ENCODE measurements around the gene PLEKHG2. TPM values are rescaled to one million over a fixed set of nuclear protein-coding genes. Genes with fewer than 3 reads are reported as not detected.

PLEKHG2 gene
- total RNA-seq, 1 experiment from 2014 or later: 19.6 TPM

- H3K36me3 Mint-ChIP-seq (ENCODE audit: insufficient read depth, unreplicated experiment): peaks cover 73% of the 10 kb centered on the region
- H3K27me3 Mint-ChIP-seq (ENCODE audit: insufficient read depth, unreplicated experiment): no peaks in the 10 kb centered on the region
- intact Hi-C loops (cut with micrococcal nuclease): no loop called here
- no peak overlapping the region for H3K27ac Mint-ChIP-seq (ENCODE audit: low read depth, unreplicated experiment)
- no peaks in the 10 kb centered on the region for H3K9me3 Mint-ChIP-seq (ENCODE audit: unreplicated experiment)
- TF ChIP-seq CTCF (IDR thresholded peaks at IDR 0.05; ENCODE audit: unreplicated experiment): no peak
- peaks cover 7% of the 10 kb centered on the region for H3K4me1 Mint-ChIP-seq (ENCODE audit: insufficient read depth, unreplicated experiment)
- ChIA-PET POLR2A (no interaction called here), CTCF (interaction anchor here (0.8 kb wide), 1 partner anchor 49 kb away, joined by 4 read pairs; no protein-coding TSS in a partner anchor)
- no peak for DNase-seq (ENCODE audit: unreplicated experiment)
- no peak overlapping the region for H3K4me3 Mint-ChIP-seq (ENCODE audit: unreplicated experiment)
- no TSS peak for BruUV-seq (replicated peaks)
Observed at GRCh38 chr19:39379865-39380396, 32.5 kb upstream of the PLEKHG2 start.

- Mint-ChIP-seq H3K27ac (ENCODE audit: low read depth, unreplicated experiment) (no peak overlapping the region), H3K4me3 (ENCODE audit: unreplicated experiment) (no peak overlapping the region), H3K9me3 (ENCODE audit: unreplicated experiment) (no peaks in the 10 kb centered on the region), H3K27me3 (ENCODE audit: insufficient read depth, unreplicated experiment) (no peaks in the 10 kb centered on the region), H3K4me1 (ENCODE audit: insufficient read depth, unreplicated experiment) (peaks cover 7% of the 10 kb centered on the region), H3K36me3 (ENCODE audit: insufficient read depth, unreplicated experiment) (peaks cover 74% of the 10 kb centered on the region)
- POLR2A ChIA-PET: interaction anchor here (1.2 to 2.7 kb wide), 2 partner anchors 11 to 39 kb away, joined by 3 to 14 read pairs; partner anchors contain the start of genes MED29, PAF1 and SAMD4B
- CTCF ChIA-PET: no interaction called here
- BruUV-seq (replicated peaks): no TSS peak
- no peak for TF ChIP-seq CTCF (IDR thresholded peaks at IDR 0.05; ENCODE audit: unreplicated experiment)
- intact Hi-C loops (cut with micrococcal nuclease): no loop called here
- DNase-seq (ENCODE audit: unreplicated experiment): no peak
Observed at GRCh38 chr19:39380521-39381502, 31.7 kb upstream of the PLEKHG2 start.

- peaks cover 75% of the 10 kb centered on the region for H3K36me3 Mint-ChIP-seq (ENCODE audit: insufficient read depth, unreplicated experiment)
- DNase-seq (ENCODE audit: unreplicated experiment): no peak
- no peaks in the 10 kb centered on the region for H3K27me3 Mint-ChIP-seq (ENCODE audit: insufficient read depth, unreplicated experiment)
- CTCF ChIA-PET: interaction anchor here (0.5 kb wide), 1 partner anchor 8 kb away, joined by 3 read pairs; no protein-coding TSS in a partner anchor
- H3K4me1 Mint-ChIP-seq (ENCODE audit: insufficient read depth, unreplicated experiment): peaks cover 7% of the 10 kb centered on the region
- H3K4me3 Mint-ChIP-seq (ENCODE audit: unreplicated experiment): no peak overlapping the region
- H3K9me3 Mint-ChIP-seq (ENCODE audit: unreplicated experiment): no peaks in the 10 kb centered on the region
- intact Hi-C loops (cut with micrococcal nuclease): no loop called here
- peak overlapping the region; percentile 22 for H3K27ac Mint-ChIP-seq (ENCODE audit: low read depth, unreplicated experiment)
- no TSS peak for BruUV-seq (replicated peaks)
- POLR2A ChIA-PET: interaction anchor here (0.6 to 2.7 kb wide), 6 partner anchors 9 to 274 kb away, joined by 3 to 14 read pairs (median 4); partner anchors contain the start of genes MED29, PAF1 and SAMD4B
- TF ChIP-seq CTCF (IDR thresholded peaks at IDR 0.05; ENCODE audit: unreplicated experiment): no peak
Observed at GRCh38 chr19:39381910-39382611, 30.4 kb upstream of the PLEKHG2 start.

Measured in MCF 10A (cell line).